ENCODE results near the gene DSCAML1. TPM values are rescaled to one million over a fixed set of nuclear protein-coding genes. Genes with fewer than 3 reads are reported as not detected.

DSCAML1 gene
- total and polyA plus RNA-seq, 3 donors from 2014 or later, result 1.6 to 6.1 (median 3.0) TPM

DNA sequence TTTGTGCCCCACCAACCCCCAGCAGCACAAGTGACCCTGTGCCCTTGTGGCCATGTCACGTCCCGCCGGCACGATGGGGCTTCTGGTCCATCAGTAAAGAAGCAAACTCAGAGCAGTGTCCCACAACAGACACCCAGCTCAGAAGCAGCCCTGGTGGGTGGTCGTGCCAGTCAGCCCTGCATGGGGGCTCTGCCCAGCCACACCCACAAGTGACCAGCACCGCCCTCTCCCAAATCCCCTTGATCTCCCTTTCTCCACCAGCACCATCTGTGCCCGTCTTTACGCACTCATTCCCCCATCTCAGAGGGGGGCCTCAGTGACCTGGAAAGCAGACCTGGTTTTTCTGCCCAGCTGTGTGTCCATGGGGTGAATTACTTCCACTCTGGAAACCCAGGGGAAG, 149.1 kb downstream of the DSCAML1 start:
- Histone ChIP-seq H3K9me3 (no peaks in the 10 kb centered on the region), H3K4me3 (no peak overlapping the region), H3K36me3 (ENCODE audit: low read depth, missing control alignments) (no peaks in the 10 kb centered on the region), H3K27ac (no peak overlapping the region), H3K27me3 (no peaks in the 10 kb centered on the region), H3K4me1 (no peaks in the 10 kb centered on the region)
- 80 to 81% methylated on average over 1 to 8 of the region's 8 CpGs for WGBS, 2 donors
- DNase-seq, result no peak
- no peak for TF ChIP-seq POLR2A (IDR thresholded peaks at IDR 0.05)
- TF ChIP-seq, protein P1, sequence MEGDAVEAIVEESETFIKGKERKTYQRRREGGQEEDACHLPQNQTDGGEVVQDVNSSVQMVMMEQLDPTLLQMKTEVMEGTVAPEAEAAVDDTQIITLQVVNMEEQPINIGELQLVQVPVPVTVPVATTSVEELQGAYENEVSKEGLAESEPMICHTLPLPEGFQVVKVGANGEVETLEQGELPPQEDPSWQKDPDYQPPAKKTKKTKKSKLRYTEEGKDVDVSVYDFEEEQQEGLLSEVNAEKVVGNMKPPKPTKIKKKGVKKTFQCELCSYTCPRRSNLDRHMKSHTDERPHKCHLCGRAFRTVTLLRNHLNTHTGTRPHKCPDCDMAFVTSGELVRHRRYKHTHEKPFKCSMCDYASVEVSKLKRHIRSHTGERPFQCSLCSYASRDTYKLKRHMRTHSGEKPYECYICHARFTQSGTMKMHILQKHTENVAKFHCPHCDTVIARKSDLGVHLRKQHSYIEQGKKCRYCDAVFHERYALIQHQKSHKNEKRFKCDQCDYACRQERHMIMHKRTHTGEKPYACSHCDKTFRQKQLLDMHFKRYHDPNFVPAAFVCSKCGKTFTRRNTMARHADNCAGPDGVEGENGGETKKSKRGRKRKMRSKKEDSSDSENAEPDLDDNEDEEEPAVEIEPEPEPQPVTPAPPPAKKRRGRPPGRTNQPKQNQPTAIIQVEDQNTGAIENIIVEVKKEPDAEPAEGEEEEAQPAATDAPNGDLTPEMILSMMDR (IDR thresholded peaks at IDR 0.05), result no peak
- intact Hi-C loops (cut with DNase I; ENCODE audit: low total_unique reads), result no loop called here

DNA sequence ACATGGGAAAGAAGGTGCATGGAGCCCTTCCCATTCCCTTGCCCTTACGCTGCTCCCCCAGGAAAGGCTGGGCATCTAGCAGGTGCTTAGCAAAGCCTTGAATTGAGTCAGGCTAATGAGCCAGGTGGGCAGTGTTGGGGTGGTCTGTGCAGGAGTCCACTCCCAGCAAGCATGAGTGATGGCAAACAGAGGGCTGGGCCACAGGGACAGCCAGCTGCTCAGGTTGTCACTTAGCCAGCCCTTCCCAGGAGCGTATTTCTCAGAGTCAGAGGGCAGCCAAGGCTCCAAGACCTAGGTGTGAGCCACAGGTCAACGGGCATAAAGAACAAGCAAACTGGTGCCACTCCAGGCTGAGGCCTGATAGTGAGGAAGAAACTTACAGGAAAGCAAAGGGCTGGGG, 149.8 kb downstream of the DSCAML1 start:
- Histone ChIP-seq H3K36me3 (ENCODE audit: low read depth, missing control alignments) (no peaks in the 10 kb centered on the region), H3K27ac (no peak overlapping the region), H3K4me3 (no peak overlapping the region), H3K9me3 (no peaks in the 10 kb centered on the region), H3K27me3 (no peaks in the 10 kb centered on the region), H3K4me1 (no peaks in the 10 kb centered on the region)
- no peak for DNase-seq
- 79 to 87% methylated on average over 3 of the region's 3 CpGs for WGBS, 2 donors
- intact Hi-C loops (cut with DNase I; ENCODE audit: low total_unique reads), result no loop called here
- TF ChIP-seq, protein P1 (IDR thresholded peaks at IDR 0.05), result no peak
- TF ChIP-seq POLR2A (IDR thresholded peaks at IDR 0.05), result no peak

DNA sequence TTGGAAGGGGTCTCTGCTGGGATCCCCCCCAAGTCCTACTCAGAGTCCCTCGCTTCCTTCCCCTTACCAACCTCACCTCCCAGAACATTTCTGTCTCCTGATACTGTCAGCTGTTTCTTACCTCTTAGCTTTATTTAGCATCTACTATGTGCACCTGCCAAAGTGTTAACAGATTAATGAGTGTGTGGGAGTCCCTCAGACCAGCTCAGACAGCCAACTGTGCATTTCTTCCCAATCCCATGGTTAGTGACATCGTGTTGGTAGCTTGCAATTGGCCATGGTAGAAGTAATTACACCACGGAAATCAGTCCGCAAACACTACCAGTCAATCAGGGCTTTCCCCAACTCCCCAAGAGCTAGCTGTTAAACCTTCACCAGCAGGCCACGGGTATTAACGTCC, 150.6 kb downstream of the DSCAML1 start:
- intact Hi-C loops (cut with DNase I; ENCODE audit: low total_unique reads), result no loop called here

DNA sequence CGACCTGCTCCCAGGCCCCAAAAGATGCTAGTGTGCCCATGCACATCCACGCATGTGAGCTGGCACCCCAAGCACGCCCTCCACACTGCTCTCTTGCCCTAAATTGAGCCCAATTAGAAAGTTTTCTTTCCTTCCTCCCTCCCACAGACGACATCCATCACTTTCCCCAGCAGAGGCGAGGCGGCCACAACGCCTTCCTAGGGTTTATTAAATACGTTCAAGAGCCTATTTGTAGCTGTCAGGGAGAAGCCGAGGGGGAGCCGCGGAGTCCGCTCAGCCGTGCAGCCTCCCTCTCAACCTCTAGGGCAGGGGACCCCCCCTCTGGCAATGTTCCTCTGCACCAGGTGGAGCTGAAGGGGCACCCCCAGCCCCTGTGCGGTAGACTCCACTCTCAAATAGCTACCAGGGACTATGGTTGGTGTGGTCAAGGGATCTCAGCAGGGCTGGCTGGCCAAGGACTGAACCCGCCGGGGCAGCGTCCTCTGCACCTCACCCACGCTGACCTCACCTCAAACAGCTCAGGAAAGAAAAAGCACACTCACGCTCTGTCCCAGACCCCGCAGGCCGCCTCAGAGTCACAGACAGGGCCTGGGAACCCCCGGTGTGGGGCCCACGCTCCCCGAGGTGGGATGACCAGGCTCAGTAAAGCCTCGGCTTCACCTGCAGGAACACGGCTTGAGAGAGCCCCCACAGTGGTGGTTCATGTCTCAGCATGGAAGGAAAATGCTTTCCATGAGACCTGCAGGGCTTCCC, 152.4 kb downstream of the DSCAML1 start:
- Histone ChIP-seq H3K27me3 (no peaks in the 10 kb centered on the region), H3K9me3 (no peaks in the 10 kb centered on the region), H3K4me3 (no peak overlapping the region), H3K27ac (no peak overlapping the region), H3K36me3 (ENCODE audit: low read depth, missing control alignments) (no peaks in the 10 kb centered on the region), H3K4me1 (no peaks in the 10 kb centered on the region)
- no peak for TF ChIP-seq POLR2A (IDR thresholded peaks at IDR 0.05)
- TF ChIP-seq, protein P1 (IDR thresholded peaks at IDR 0.05), result no peak
- intact Hi-C loops (cut with DNase I; ENCODE audit: low total_unique reads), result no loop called here
- 67 to 82% methylated on average over 17 to 26 of the region's 26 CpGs for WGBS, 2 donors
- DNase-seq, result no peak

More for the DNA sequence above, 150.6 kb downstream of the DSCAML1 start:
- 76 to 94% methylated on average over 6 of the region's 6 CpGs for WGBS, 2 donors
- no peak for DNase-seq
- Histone ChIP-seq H3K27ac (no peak overlapping the region), H3K36me3 (ENCODE audit: low read depth, missing control alignments) (no peaks in the 10 kb centered on the region), H3K4me3 (no peak overlapping the region), H3K9me3 (no peaks in the 10 kb centered on the region), H3K27me3 (no peaks in the 10 kb centered on the region), H3K4me1 (no peaks in the 10 kb centered on the region)
- TF ChIP-seq, protein P1 (IDR thresholded peaks at IDR 0.05), result no peak
- TF ChIP-seq POLR2A (IDR thresholded peaks at IDR 0.05), result no peak

Measured in testis (tissue), 3 donors.